Measurements from ENCODE around the gene KDM4B. TPM values are rescaled to one million over a fixed set of nuclear protein-coding genes. Genes with fewer than 3 reads are reported as not detected.

The KDM4B gene
- total and polyA plus RNA-seq, 2 donors from 2014 or later: 6.6 to 35.7 TPM

- intact Hi-C loops (cut with DNase I): no loop called here
- no peak overlapping the region for H3K4me3 ChIP-seq (ENCODE audit: low read length in 3 of 3)
- no peaks in the 10 kb centered on the region for H3K36me3 ChIP-seq (ENCODE audit: control insufficient read depth in 2 of 3, insufficient read depth in 3 of 3, low read length in 3 of 3)
- DNase-seq (no peak), FAIRE-seq (no peak)
- H3K4me1 ChIP-seq (ENCODE audit: control insufficient read depth in 2 of 3, insufficient read depth in 2 of 3, low read depth in 1 of 3, low read length in 3 of 3): no peaks in the 10 kb centered on the region
- H3K9ac ChIP-seq (ENCODE audit: low read length in 3 of 3): no peak overlapping the region
- no peak for TF ChIP-seq CTCF (IDR thresholded peaks at IDR 0.05; ENCODE audit: borderline replicate concordance, extremely low read depth, insufficient read depth)
- no peaks in the 10 kb centered on the region for H3K9me3 ChIP-seq (ENCODE audit: control insufficient read depth in 2 of 3, insufficient read depth in 1 of 3, low read length in 3 of 3)
- H3K27ac ChIP-seq (ENCODE audit: low read depth in 2 of 2, low read length in 2 of 2): no peak overlapping the region
- no peaks in the 10 kb centered on the region for H3K27me3 ChIP-seq (ENCODE audit: control insufficient read depth, insufficient read depth, low read length)
Measured at GRCh38 chr19:4957981-4958380, 10.9 kb upstream of the KDM4B start.

- H3K27ac ChIP-seq (ENCODE audit: low read depth in 2 of 2, low read length in 2 of 2): no peak overlapping the region
- intact Hi-C loops (cut with DNase I): no loop called here
- FAIRE-seq (no peak), DNase-seq (no peak)
- H3K9ac ChIP-seq (ENCODE audit: low read length in 3 of 3): no peak overlapping the region
- no peaks in the 10 kb centered on the region for H3K36me3 ChIP-seq (ENCODE audit: control insufficient read depth in 2 of 3, insufficient read depth in 3 of 3, low read length in 3 of 3)
- no peaks in the 10 kb centered on the region for H3K9me3 ChIP-seq (ENCODE audit: control insufficient read depth in 2 of 3, insufficient read depth in 1 of 3, low read length in 3 of 3)
- no peaks in the 10 kb centered on the region for H3K27me3 ChIP-seq (ENCODE audit: control insufficient read depth, insufficient read depth, low read length)
- H3K4me3 ChIP-seq (ENCODE audit: low read length in 3 of 3): no peak overlapping the region
- TF ChIP-seq CTCF (IDR thresholded peaks at IDR 0.05; ENCODE audit: borderline replicate concordance, extremely low read depth, insufficient read depth): no peak
- no peaks in the 10 kb centered on the region for H3K4me1 ChIP-seq (ENCODE audit: control insufficient read depth in 2 of 3, insufficient read depth in 2 of 3, low read depth in 1 of 3, low read length in 3 of 3)
Measured at GRCh38 chr19:4962085-4962619, 6.8 kb upstream of the KDM4B start.

- Histone ChIP-seq H3K9me3 (ENCODE audit: control insufficient read depth in 2 of 3, insufficient read depth in 1 of 3, low read length in 3 of 3) (no peaks in the 10 kb centered on the region), H3K4me3 (ENCODE audit: low read length in 3 of 3) (no peak overlapping the region), H3K36me3 (ENCODE audit: control insufficient read depth in 2 of 3, insufficient read depth in 3 of 3, low read length in 3 of 3) (no peaks in the 10 kb centered on the region), H3K9ac (ENCODE audit: low read length in 3 of 3) (no peak overlapping the region), H3K27me3 (ENCODE audit: control insufficient read depth, insufficient read depth, low read length) (no peaks in the 10 kb centered on the region), H3K27ac (ENCODE audit: low read depth in 2 of 2, low read length in 2 of 2) (no peak overlapping the region), H3K4me1 (ENCODE audit: control insufficient read depth in 2 of 3, insufficient read depth in 2 of 3, low read depth in 1 of 3, low read length in 3 of 3) (peaks cover 0 to 7% (median 0%) of the 10 kb centered on the region in 3 donors)
- DNase-seq (no peak), FAIRE-seq (no peak)
- intact Hi-C loops (cut with DNase I): no loop called here
- TF ChIP-seq CTCF (IDR thresholded peaks at IDR 0.05; ENCODE audit: borderline replicate concordance, extremely low read depth, insufficient read depth): no peak
Measured at GRCh38 chr19:4965061-4965460, 3.9 kb upstream of the KDM4B start.

- FAIRE-seq: no peak
Measured at GRCh38 chr19:4966591-4966990, 2.3 kb upstream of the KDM4B start.

More at GRCh38 chr19:4966591-4966990, 2.3 kb upstream of the KDM4B start:
- Histone ChIP-seq H3K4me3 (ENCODE audit: low read length in 3 of 3) (no peak overlapping the region), H3K4me1 (ENCODE audit: control insufficient read depth in 2 of 3, insufficient read depth in 2 of 3, low read depth in 1 of 3, low read length in 3 of 3) (peaks cover 0 to 22% (median 3%) of the 10 kb centered on the region in 3 donors), H3K9ac (ENCODE audit: low read length in 3 of 3) (no peak overlapping the region), H3K36me3 (ENCODE audit: control insufficient read depth in 2 of 3, insufficient read depth in 3 of 3, low read length in 3 of 3) (no peaks in the 10 kb centered on the region), H3K9me3 (ENCODE audit: control insufficient read depth in 2 of 3, insufficient read depth in 1 of 3, low read length in 3 of 3) (no peaks in the 10 kb centered on the region), H3K27ac (ENCODE audit: low read depth in 2 of 2, low read length in 2 of 2) (no peak overlapping the region), H3K27me3 (ENCODE audit: control insufficient read depth, insufficient read depth, low read length) (no peaks in the 10 kb centered on the region)
- no peak for DNase-seq
- intact Hi-C loops (cut with DNase I): no loop called here
- TF ChIP-seq CTCF (IDR thresholded peaks at IDR 0.05; ENCODE audit: borderline replicate concordance, extremely low read depth, insufficient read depth): no peak
